Esophagus squamous epithelium (tissue), 4 donors: Measurements from ENCODE around the gene ARHGAP26.

Experiments
- CTCF ChIP-seq, 6 experiments: fragments of 450-650 bp in 4 of 6; fragments of 200-600 bp in 2 of 6; sonication (generic) in 2 of 6; IDR thresholded peaks; one replicate each; pipeline ENCODE4 v1.5.1; 2016 to 2019; ENCODE audit warnings: antibody characterized with exemption in 6 of 6, mild to moderate bottlenecking in 4 of 6, moderate library complexity in 4 of 6
- POLR2A ChIP-seq, 4 donors: fragments of 450-650 bp; IDR thresholded peaks; one replicate each; pipeline ENCODE4 v1.6.1; 2017; ENCODE audit warnings: antibody characterized with exemption in 4 of 4, mild to moderate bottlenecking in 4 of 4, moderate library complexity in 3 of 4

DNA sequence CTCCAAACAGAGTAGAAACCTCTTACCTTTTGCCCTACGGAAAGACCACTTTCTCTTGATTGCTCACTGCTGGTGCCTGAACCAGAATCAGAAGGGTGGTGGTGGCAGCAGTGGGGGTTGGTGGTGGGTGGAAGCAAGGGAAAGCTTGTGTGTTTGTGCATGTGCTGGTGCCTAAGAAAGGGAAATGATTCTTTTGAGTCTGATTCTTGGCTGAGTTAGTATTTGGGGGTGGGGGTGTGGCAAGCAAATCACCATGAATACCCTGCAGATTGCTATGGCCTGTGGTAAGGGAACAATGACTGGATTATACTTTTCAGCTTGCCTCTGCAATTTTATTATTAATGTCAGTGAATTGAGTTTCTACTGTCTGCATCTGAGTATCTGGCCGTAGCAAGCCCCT, 106.6 kb downstream of the ARHGAP26 start:
- no peak for TF ChIP-seq CTCF (IDR thresholded peaks at IDR 0.05)
- TF ChIP-seq POLR2A (IDR thresholded peaks at IDR 0.05) = no peak
